COLO668 (cell line): ENCODE data around the gene SLC7A6OS.
A peak's percentile ranks its signal among the peaks of the same experiment; 100 is the strongest.
"Not testable (repeated sequence)": the region's sequence is repeated elsewhere in the genome, so short reads cannot be mapped to it uniquely, and the experiment has no call there.

Experiments used
- DNase-seq: peaks from one replicate; lab custom pipeline; 2025; ENCODE audit not compliant: unreplicated experiment; lab: John Stamatoyannopoulos, UW

SLC7A6OS gene

GRCh38 chr16:68299571-68300453, 10.9 kb downstream of the SLC7A6OS start:
- DNase-seq, result no peak

GRCh38 chr16:68298907-68299561, 11.7 kb downstream of the SLC7A6OS start:
- no peak for DNase-seq

GRCh38 chr16:68298312-68298711, 12.4 kb downstream of the SLC7A6OS start:
- no peak for DNase-seq

- DNase-seq, result peak; percentile 46
Observed at GRCh38 chr16:68297908-68298307, 12.8 kb downstream of the SLC7A6OS start.

- no peak for DNase-seq
Observed at GRCh38 chr16:68296693-68297092, 14.1 kb downstream of the SLC7A6OS start.

GRCh38 chr16:68296291-68296690, 14.5 kb downstream of the SLC7A6OS start:
- no peak for DNase-seq

GRCh38 chr16:68292425-68292824, 18.3 kb downstream of the SLC7A6OS start:
- no peak for DNase-seq

GRCh38 chr16:68291227-68291626, 19.5 kb downstream of the SLC7A6OS start:
- DNase-seq, result no peak

- no peak for DNase-seq
Observed at GRCh38 chr16:68290450-68290849, 20.3 kb downstream of the SLC7A6OS start.

- no peak for DNase-seq
Observed at GRCh38 chr16:68289621-68290329, 21.0 kb downstream of the SLC7A6OS start.

- DNase-seq, result no peak
Observed at GRCh38 chr16:68289202-68289601, 21.5 kb downstream of the SLC7A6OS start.

GRCh38 chr16:68288796-68289195, 21.9 kb downstream of the SLC7A6OS start:
- not testable (repeated sequence) for DNase-seq

- DNase-seq, result no peak
Observed at GRCh38 chr16:68288252-68288650, 22.5 kb downstream of the SLC7A6OS start.

- DNase-seq, result no peak
Observed at GRCh38 chr16:68287276-68288251, 23.2 kb downstream of the SLC7A6OS start.

- no peak for DNase-seq
Observed at GRCh38 chr16:68286153-68287074, 24.3 kb downstream of the SLC7A6OS start.

GRCh38 chr16:68285683-68286082, 25.1 kb downstream of the SLC7A6OS start:
- no peak for DNase-seq

GRCh38 chr16:68284847-68285246, 25.9 kb downstream of the SLC7A6OS start:
- no peak for DNase-seq

- no peak for DNase-seq
Observed at GRCh38 chr16:68283801-68284598, 26.7 kb downstream of the SLC7A6OS start.

- DNase-seq, result no peak
Observed at GRCh38 chr16:68283346-68283745, 27.4 kb downstream of the SLC7A6OS start.
